Kidney glomerular epithelial cell (primary cell): ENCODE data around the gene DYRK2.

Source experiments
- DNase-seq: peaks from one replicate; lab custom pipeline; 2025; lab: John Stamatoyannopoulos, UW

The DYRK2 gene

GRCh38 chr12:67648521-67649260 is at the start of gene DYRK2:
Gene DYRK2, plus strand, starts transcription at chr12:67648745. Its CDS starts 389 bp downstream, at chr12:67649134.
- DNase-seq, result peak; percentile 71

- DNase-seq, result no peak
These were observed 48.9 kb upstream of the DYRK2 start for GRCh38 chr12:67599691-67600090.

- no peak for DNase-seq
These were observed 47.4 kb upstream of the DYRK2 start for GRCh38 chr12:67601126-67601525.

- no peak for DNase-seq
These were observed 39.2 kb upstream of the DYRK2 start for GRCh38 chr12:67609226-67609870.

- no peak for DNase-seq
These were observed 35.5 kb upstream of the DYRK2 start for GRCh38 chr12:67613040-67613439.

GRCh38 chr12:67617629-67618028 is 30.9 kb upstream of the DYRK2 start:
- peak; percentile 48 for DNase-seq

GRCh38 chr12:67618303-67618702 is 30.2 kb upstream of the DYRK2 start:
- no peak for DNase-seq

GRCh38 chr12:67621112-67621511 is 27.4 kb upstream of the DYRK2 start:
- no peak for DNase-seq

- DNase-seq, result no peak
These were observed 26.6 kb upstream of the DYRK2 start for GRCh38 chr12:67621926-67622325.

GRCh38 chr12:67623259-67623658 is 25.3 kb upstream of the DYRK2 start:
- no peak for DNase-seq

- DNase-seq, result no peak
These were observed 24.2 kb upstream of the DYRK2 start for GRCh38 chr12:67624355-67624754.

- peak; percentile 96 for DNase-seq
These were observed 23.5 kb upstream of the DYRK2 start for GRCh38 chr12:67625004-67625403.

GRCh38 chr12:67626156-67626555 is 22.4 kb upstream of the DYRK2 start:
- no peak for DNase-seq

- no peak for DNase-seq
These were observed 18.0 kb upstream of the DYRK2 start for GRCh38 chr12:67630373-67631088.

GRCh38 chr12:67632005-67632404 is 16.5 kb upstream of the DYRK2 start:
- DNase-seq, result no peak

GRCh38 chr12:67633024-67633610 is 15.4 kb upstream of the DYRK2 start:
- no peak for DNase-seq

GRCh38 chr12:67633708-67634107 is 14.8 kb upstream of the DYRK2 start:
- DNase-seq, result no peak

- no peak for DNase-seq
These were observed 14.2 kb upstream of the DYRK2 start for GRCh38 chr12:67634303-67634761.

- DNase-seq, result no peak
These were observed 10.8 kb upstream of the DYRK2 start for GRCh38 chr12:67637718-67638117.

GRCh38 chr12:67638694-67639093 is 9.9 kb upstream of the DYRK2 start:
- no peak for DNase-seq

- DNase-seq, result no peak
These were observed 7.7 kb upstream of the DYRK2 start for GRCh38 chr12:67640863-67641262.

GRCh38 chr12:67645126-67645525 is 3.4 kb upstream of the DYRK2 start:
- no peak for DNase-seq

GRCh38 chr12:67645601-67646000 is 2.9 kb upstream of the DYRK2 start:
- peak; percentile 34 for DNase-seq
